SK-N-SH (cell line): Measurements from ENCODE around the gene BTN3A1. TPM values are rescaled to one million over a fixed set of nuclear protein-coding genes. Genes with fewer than 3 reads are reported as not detected.

Experiments
- CTCF ChIA-PET: fragments of 300-600, 350-600 bp; formaldehyde crosslinking; extraction: SDS; loops from one replicate; lab custom pipeline; 2021; lab: Yijun Ruan, JAX
- POLR2A ChIA-PET: fragments of 350-600 bp; sonication (Branson Sonifier 250); formaldehyde crosslinking; extraction: SDS; loops from one replicate; lab custom pipeline; 2020; ENCODE audit warnings: antibody characterized with exemption, inconsistent platforms; lab: Yijun Ruan, JAX
- DNase-seq: peaks from one replicate; pipeline ENCODE4 v3.0.0; 2012
- H2AFZ ChIP-seq: fragments of 200-600 bp; sonication (generic); 2 replicates; pipeline ENCODE4 v1.8.1; 2016; ENCODE audit warnings: antibody characterized with exemption, mild to moderate bottlenecking, low read depth
- H3F3A ChIP-seq: fragments of 200-600 bp; sonication (generic); replicated peaks from 2 replicates; pipeline ENCODE3; 2016; ENCODE audit warnings: antibody characterized with exemption, mild to moderate bottlenecking; ENCODE audit not compliant: insufficient read depth
- H3K27ac ChIP-seq, 2 experiments: fragments of 200-500 bp in 1 of 2; fragments of 200-600 bp in 1 of 2; sonication (Bioruptor generic) in 1 of 2; sonication (generic), shearing (Covaris generic) in 1 of 2; 2 replicates each; pipeline versions ENCODE4 v1.5.1 to v1.6.1; 2014 to 2016; ENCODE audit warnings: low read depth in 2 of 2, inconsistent platforms in 1 of 2, low read length in 1 of 2, mild to moderate bottlenecking in 1 of 2, mixed read lengths in 1 of 2
- H3K27me3 ChIP-seq: fragments of 200-600 bp; sonication (generic), shearing (Covaris generic); 2 replicates; pipeline ENCODE4 v1.6.1; 2016; ENCODE audit warnings: mixed run types; ENCODE audit not compliant: insufficient read depth
- H3K36me3 ChIP-seq, 2 experiments: fragments of 200-500 bp in 1 of 2; fragments of 200-600 bp in 1 of 2; sonication (Bioruptor generic) in 1 of 2; sonication (generic) in 1 of 2; replicated peaks in 1 of 2; 2 replicates each; pipeline versions ENCODE3 to v1.5.1; 2014 to 2016; ENCODE audit warnings: low read length in 1 of 2, mild to moderate bottlenecking in 1 of 2; ENCODE audit not compliant: insufficient read depth in 2 of 2, control insufficient read depth in 1 of 2
- H3K4me1 ChIP-seq, 2 experiments: fragments of 200-500 bp in 1 of 2; fragments of 200-600 bp in 1 of 2; sonication (Bioruptor generic) in 1 of 2; sonication (generic), shearing (Covaris generic) in 1 of 2; 2 replicates each; pipeline versions ENCODE4 v1.5.1 to v1.6.1; 2014 to 2016; ENCODE audit warnings: low read depth in 1 of 2, low read length in 1 of 2, mixed run types in 1 of 2; ENCODE audit not compliant: insufficient read depth in 2 of 2, control insufficient read depth in 1 of 2
- H3K4me2 ChIP-seq: fragments of 200-600 bp; sonication (generic), shearing (Covaris generic); 2 replicates; pipeline ENCODE4 v1.6.1; 2017; ENCODE audit warnings: mixed run types
- H3K4me3 ChIP-seq, 2 experiments: fragments of 200-500 bp in 1 of 2; fragments of 200-600 bp in 1 of 2; sonication (Bioruptor generic) in 1 of 2; sonication (generic), shearing (Covaris generic) in 1 of 2; 2 replicates each; pipeline versions ENCODE4 v1.5.1 to v1.8.1; 2014 to 2016; ENCODE audit warnings: low read depth in 2 of 2, inconsistent platforms in 1 of 2, low read length in 1 of 2, mild to moderate bottlenecking in 1 of 2, mixed read lengths in 1 of 2, moderate library complexity in 1 of 2
- H3K79me2 ChIP-seq: fragments of 200-600 bp; sonication (generic); 2 replicates; pipeline ENCODE4 v1.8.1; 2017; ENCODE audit warnings: mild to moderate bottlenecking; ENCODE audit not compliant: insufficient read depth
- H3K9ac ChIP-seq: fragments of 200-600 bp; sonication (generic); 2 replicates; pipeline ENCODE4 v1.6.1; 2017; ENCODE audit warnings: mixed run types
- H3K9me2 ChIP-seq: fragments of 200-600 bp; sonication (generic); 2 replicates; pipeline ENCODE4 v1.6.1; 2017; ENCODE audit warnings: mixed run types
- H3K9me3 ChIP-seq: fragments of 200-600 bp; sonication (generic); 2 replicates; pipeline ENCODE4 v1.6.1; 2017; ENCODE audit warnings: mixed run types, mild to moderate bottlenecking, moderate library complexity
- H4K20me1 ChIP-seq: fragments of 200-600 bp; sonication (generic); 2 replicates; pipeline ENCODE4 v1.6.1; 2017; ENCODE audit warnings: mild to moderate bottlenecking, mixed run types; ENCODE audit not compliant: insufficient read depth
- CHD2 ChIP-seq: fragments of 150-350 bp; IDR thresholded peaks from 2 replicates; pipeline ENCODE4 v1.6.1; 2018; ENCODE audit warnings: low read length; ENCODE audit not compliant: partially characterized antibody
- EP300 ChIP-seq, 2 experiments: IDR thresholded peaks; 2 replicates each; pipeline versions ENCODE4 v1.4.0 to v1.6.1; 2012; ENCODE audit warnings: borderline replicate concordance in 1 of 2, low read depth in 1 of 2, low read length in 1 of 2
- EZH2phosphoT487 ChIP-seq: fragments of 200-600 bp; sonication (generic); IDR thresholded peaks from 2 replicates; pipeline ENCODE4 v1.6.1; 2017; ENCODE audit warnings: low read depth, mixed run types, mild to moderate bottlenecking, antibody characterized with exemption, moderate library complexity, borderline replicate concordance
- FOXJ3 ChIP-seq: sonication (generic); formaldehyde crosslinking; IDR thresholded peaks from 2 replicates; pipeline ENCODE4 v1.5.1; 2020; ENCODE audit warnings: mild to moderate bottlenecking, missing genetic modification reagents
- GATA2 ChIP-seq: sonication (generic); formaldehyde crosslinking; IDR thresholded peaks from 2 replicates; pipeline ENCODE4 v1.5.0; 2020; ENCODE audit warnings: mild to moderate bottlenecking, missing genetic modification reagents
- IRF3 ChIP-seq: fragments of 150-350 bp; IDR thresholded peaks from 2 replicates; pipeline ENCODE4 v1.6.1; 2016; ENCODE audit warnings: mild to moderate bottlenecking, low read depth, low read length
- MXI1 ChIP-seq: IDR thresholded peaks from 2 replicates; pipeline ENCODE4 v1.6.1; 2012; ENCODE audit warnings: mild to moderate bottlenecking, low read depth, low read length, improper control_type of control experiment
- NFIC ChIP-seq: IDR thresholded peaks from 2 replicates; pipeline ENCODE4 v1.4.0; 2012; ENCODE audit warnings: borderline replicate concordance
- NRF1 ChIP-seq: IDR thresholded peaks from 2 replicates; pipeline ENCODE4 v1.6.1; 2012; ENCODE audit warnings: low read depth, mild to moderate bottlenecking, low read length
- POLR2AphosphoS5 ChIP-seq: IDR thresholded peaks from 2 replicates; pipeline ENCODE4 v1.6.1; 2012; ENCODE audit warnings: low read depth, low read length
- RAD21 ChIP-seq: IDR thresholded peaks from 2 replicates; pipeline ENCODE4 v1.6.1; 2012; ENCODE audit warnings: mild to moderate bottlenecking, low read length
- RXRA ChIP-seq: IDR thresholded peaks from 2 replicates; pipeline ENCODE4 v1.4.0; 2012; ENCODE audit warnings: low read depth, mild to moderate bottlenecking, borderline replicate concordance
- SMC3 ChIP-seq: IDR thresholded peaks from 2 replicates; pipeline ENCODE4 v1.6.1; 2012; ENCODE audit warnings: low read depth, low read length, improper control_type of control experiment
- TCF12 ChIP-seq: IDR thresholded peaks from 2 replicates; pipeline ENCODE4 v1.4.0; 2012
- TEAD4 ChIP-seq: IDR thresholded peaks from 2 replicates; pipeline ENCODE4 v1.4.0; 2012; ENCODE audit warnings: mild to moderate bottlenecking, borderline replicate concordance; ENCODE audit not compliant: insufficient read depth
- YY1 ChIP-seq: IDR thresholded peaks from 2 replicates; pipeline ENCODE4 v1.4.0; 2012; ENCODE audit warnings: low read depth, mild to moderate bottlenecking
- ZBTB33 ChIP-seq: IDR thresholded peaks from 2 replicates; pipeline ENCODE4 v1.4.0; 2012; ENCODE audit warnings: low read depth, borderline replicate concordance
- WGBS: methylation state at CpG from one replicate; pipeline ENCODE4 v1.1.6; 2017; ENCODE audit warnings: low lambda C conversion rate; 5-methylcytosine and 5-hydroxymethylcytosine counted together
- polyA plus RNA-seq, 3 experiments: library from polyadenylated mRNA; depleted of rRNA; stranded (reverse); fragments of >200 nt; gene quantifications; 2 replicates each; pipeline ENCODE4 v1.2.3, GENCODE V29; 2012
- TF ChIP-seq, protein P1 (sequence below): IDR thresholded peaks from 2 replicates; pipeline ENCODE4 v1.4.0; 2012; ENCODE audit warnings: low read depth, borderline replicate concordance
- TF ChIP-seq, protein P2 (sequence below): fragments of 150-350 bp; IDR thresholded peaks from 2 replicates; pipeline ENCODE4 v1.6.1; 2017; ENCODE audit warnings: antibody characterized with exemption, low read length, low read depth, borderline replicate concordance
- TF ChIP-seq, protein P3 (sequence below): IDR thresholded peaks from 2 replicates; pipeline ENCODE4; 2012
- TF ChIP-seq, protein P4 (sequence below): IDR thresholded peaks from 2 replicates; pipeline ENCODE4 v1.4.0; 2012; ENCODE audit warnings: low read depth

Gene BTN3A1
- polyA plus RNA-seq, 1 of the 3 experiments (the other 2 are of a cell fraction): 14.2 TPM

DNA sequence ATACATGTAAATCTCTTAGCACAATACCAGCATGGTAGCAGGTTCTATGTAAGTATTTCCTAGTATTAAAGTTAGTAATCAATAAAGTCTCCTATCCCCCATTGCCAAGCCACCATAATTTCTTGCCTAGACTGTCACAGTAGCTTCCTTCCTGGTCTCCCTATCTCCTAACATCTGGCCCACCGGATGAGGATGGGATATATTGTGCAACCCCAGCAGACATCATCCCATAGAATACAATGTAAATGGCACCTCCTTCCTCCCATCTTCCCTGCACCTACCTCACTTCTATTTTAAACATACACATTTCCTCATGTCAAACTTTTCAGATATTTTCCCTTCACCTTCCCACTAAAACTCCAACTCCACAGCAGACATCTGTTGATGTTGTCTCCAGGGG lies 3.5 kb upstream of the BTN3A1 start:
- TF ChIP-seq RAD21 (no peak), GATA2 (no peak), POLR2AphosphoS5 (no peak), IRF3 (no peak), CHD2 (no peak), FOXJ3 (CRISPR knock-in tag) (no peak), ZBTB33 (no peak), RXRA (no peak), YY1 (no peak), TEAD4 (no peak)
- TF ChIP-seq, protein P1, sequence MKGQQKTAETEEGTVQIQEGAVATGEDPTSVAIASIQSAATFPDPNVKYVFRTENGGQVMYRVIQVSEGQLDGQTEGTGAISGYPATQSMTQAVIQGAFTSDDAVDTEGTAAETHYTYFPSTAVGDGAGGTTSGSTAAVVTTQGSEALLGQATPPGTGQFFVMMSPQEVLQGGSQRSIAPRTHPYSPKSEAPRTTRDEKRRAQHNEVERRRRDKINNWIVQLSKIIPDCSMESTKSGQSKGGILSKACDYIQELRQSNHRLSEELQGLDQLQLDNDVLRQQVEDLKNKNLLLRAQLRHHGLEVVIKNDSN: no peak
- CTCF ChIA-PET: no interaction called here

DNA sequence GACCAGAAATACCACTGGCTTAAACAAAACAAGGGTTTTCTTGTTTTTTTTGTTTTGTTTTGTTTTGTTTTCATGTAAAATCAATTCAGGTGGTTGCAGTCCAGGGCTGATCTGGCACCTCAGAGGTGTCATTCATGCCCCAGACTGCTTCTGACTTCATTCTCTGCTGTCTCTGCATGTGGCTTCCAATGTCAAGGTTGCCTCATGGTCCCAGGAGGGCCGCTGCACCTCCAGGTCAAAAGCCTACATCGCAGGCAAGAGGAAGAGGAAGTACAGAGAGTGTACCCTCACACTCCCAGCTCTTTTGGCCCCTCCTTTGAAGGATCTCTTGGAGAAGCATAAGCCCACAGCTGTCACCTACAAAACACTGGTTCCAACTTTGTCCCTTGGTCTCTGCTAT lies 1.4 kb upstream of the BTN3A1 start:
- Histone ChIP-seq H3K9me3 (no peaks in the 10 kb centered on the region), H3K27ac (no peak overlapping the region), H3K79me2 (no peaks in the 10 kb centered on the region), H3F3A (no peaks in the 10 kb centered on the region), H3K36me3 (no peaks in the 10 kb centered on the region), H3K27me3 (no peaks in the 10 kb centered on the region), H3K9ac (no peak overlapping the region), H4K20me1 (no peaks in the 10 kb centered on the region), H3K4me2 (no peak overlapping the region), H3K4me3 (no peak overlapping the region), H2AFZ (peak overlapping the region; percentile 6; the same call in 1 of the 2 replicates), H3K4me1 (peaks cover 0 to 2% of the 10 kb centered on the region in 2 experiments; a peak in 1 of 4 replicates), H3K9me2 (no peaks in the 10 kb centered on the region)
- POLR2A ChIA-PET: no interaction called here
- no peak for DNase-seq
- WGBS: 92% methylated on average over 2 of the region's 2 CpGs
- CTCF ChIA-PET: no interaction called here
- no peak for TF ChIP-seq NFIC
- no peak for TF ChIP-seq TCF12
- TF ChIP-seq, protein P2, sequence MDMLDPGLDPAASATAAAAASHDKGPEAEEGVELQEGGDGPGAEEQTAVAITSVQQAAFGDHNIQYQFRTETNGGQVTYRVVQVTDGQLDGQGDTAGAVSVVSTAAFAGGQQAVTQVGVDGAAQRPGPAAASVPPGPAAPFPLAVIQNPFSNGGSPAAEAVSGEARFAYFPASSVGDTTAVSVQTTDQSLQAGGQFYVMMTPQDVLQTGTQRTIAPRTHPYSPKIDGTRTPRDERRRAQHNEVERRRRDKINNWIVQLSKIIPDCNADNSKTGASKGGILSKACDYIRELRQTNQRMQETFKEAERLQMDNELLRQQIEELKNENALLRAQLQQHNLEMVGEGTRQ: no peak
- no peak for TF ChIP-seq CHD2
- TF ChIP-seq RAD21: no peak
- no peak for TF ChIP-seq MXI1
- no peak for TF ChIP-seq EP300 (IDR thresholded peaks at IDR 0.05; ENCODE audit: borderline replicate concordance in 1 of 2, low read depth in 1 of 2, low read length in 1 of 2)
- no peak for TF ChIP-seq NRF1
- TF ChIP-seq, protein P3, sequence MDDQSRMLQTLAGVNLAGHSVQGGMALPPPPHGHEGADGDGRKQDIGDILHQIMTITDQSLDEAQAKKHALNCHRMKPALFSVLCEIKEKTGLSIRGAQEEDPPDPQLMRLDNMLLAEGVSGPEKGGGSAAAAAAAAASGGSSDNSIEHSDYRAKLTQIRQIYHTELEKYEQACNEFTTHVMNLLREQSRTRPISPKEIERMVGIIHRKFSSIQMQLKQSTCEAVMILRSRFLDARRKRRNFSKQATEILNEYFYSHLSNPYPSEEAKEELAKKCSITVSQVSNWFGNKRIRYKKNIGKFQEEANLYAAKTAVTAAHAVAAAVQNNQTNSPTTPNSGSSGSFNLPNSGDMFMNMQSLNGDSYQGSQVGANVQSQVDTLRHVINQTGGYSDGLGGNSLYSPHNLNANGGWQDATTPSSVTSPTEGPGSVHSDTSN: no peak
- TF ChIP-seq EZH2phosphoT487: no peak
- no peak for TF ChIP-seq SMC3
- TF ChIP-seq, protein P1: no peak
- TF ChIP-seq FOXJ3 (CRISPR knock-in tag): no peak
- TF ChIP-seq GATA2: no peak
- no peak for TF ChIP-seq RXRA
- no peak for TF ChIP-seq TEAD4
- TF ChIP-seq, protein P4, sequence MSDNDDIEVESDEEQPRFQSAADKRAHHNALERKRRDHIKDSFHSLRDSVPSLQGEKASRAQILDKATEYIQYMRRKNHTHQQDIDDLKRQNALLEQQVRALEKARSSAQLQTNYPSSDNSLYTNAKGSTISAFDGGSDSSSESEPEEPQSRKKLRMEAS: no peak

More for the DNA sequence above, 3.5 kb upstream of the BTN3A1 start:
- no peak overlapping the region for H2AFZ ChIP-seq
- POLR2A ChIA-PET: no interaction called here
- H3K4me3 ChIP-seq: no peak overlapping the region
- H3K36me3 ChIP-seq: no peaks in the 10 kb centered on the region
- H3K27me3 ChIP-seq: no peaks in the 10 kb centered on the region
- peaks cover 0 to under 1% of the 10 kb centered on the region in 2 experiments; a peak in 2 of 4 replicates for H3K4me1 ChIP-seq
- no peaks in the 10 kb centered on the region for H3K79me2 ChIP-seq
- H3F3A ChIP-seq: peaks cover 5% of the 10 kb centered on the region
- no peaks in the 10 kb centered on the region for H4K20me1 ChIP-seq
- no peaks in the 10 kb centered on the region for H3K9me3 ChIP-seq
- DNase-seq: no peak
- H3K9me2 ChIP-seq: no peaks in the 10 kb centered on the region
- WGBS: 100% methylated on average over 1 of the region's 1 CpG
- no peak overlapping the region for H3K27ac ChIP-seq
- H3K9ac ChIP-seq: no peak overlapping the region
- H3K4me2 ChIP-seq: no peak overlapping the region
